HPDE6-E6E7 (cell line): ENCODE data around the gene TMEM115.
A peak's percentile ranks its signal among the peaks of the same experiment; 100 is the strongest.

Source experiments
- DNase-seq: peaks from one replicate; pipeline ENCODE4 v3.0.0; 2011; ENCODE audit warnings: missing footprints; ENCODE audit errors: extremely low spot score

The TMEM115 gene

GRCh38 chr3:50334339-50335075, 24.8 kb downstream of the TMEM115 start:
- no peak for DNase-seq

GRCh38 chr3:50333744-50334328, 25.5 kb downstream of the TMEM115 start:
- no peak for DNase-seq

- no peak for DNase-seq
These were observed 27.9 kb downstream of the TMEM115 start for GRCh38 chr3:50331364-50331907.

GRCh38 chr3:50330330-50330729, 29.0 kb downstream of the TMEM115 start:
- no peak for DNase-seq

GRCh38 chr3:50327943-50328691, 31.2 kb downstream of the TMEM115 start, which contains the start of gene TUSC2:
TSS of gene TUSC2 (minus strand) at chr3:50328223. CDS start at chr3:50328099, 124 bp downstream.
- DNase-seq = peak; percentile 67

- DNase-seq = no peak
These were observed 32.2 kb downstream of the TMEM115 start for GRCh38 chr3:50327129-50327528.

- no peak for DNase-seq
These were observed 33.2 kb downstream of the TMEM115 start for GRCh38 chr3:50326182-50326541.

- DNase-seq = no peak
These were observed 33.7 kb downstream of the TMEM115 start for GRCh38 chr3:50325497-50326181.

GRCh38 chr3:50325113-50325480, 34.2 kb downstream of the TMEM115 start:
- no peak for DNase-seq

- no peak for DNase-seq
These were observed 34.8 kb downstream of the TMEM115 start for GRCh38 chr3:50324351-50325112.

GRCh38 chr3:50323614-50324199, 35.6 kb downstream of the TMEM115 start:
- DNase-seq = no peak

GRCh38 chr3:50323092-50323600, 36.2 kb downstream of the TMEM115 start:
- no peak for DNase-seq

GRCh38 chr3:50322386-50323091, 36.8 kb downstream of the TMEM115 start, which contains the start of gene HYAL2:
TSS of gene HYAL2 (minus strand) at chr3:50322745. CDS start at chr3:50320489, 2,256 bp downstream.
- no peak for DNase-seq

GRCh38 chr3:50322115-50322385, 37.3 kb downstream of the TMEM115 start:
- DNase-seq = no peak

GRCh38 chr3:50321336-50322114, 37.8 kb downstream of the TMEM115 start:
- peak; percentile 56 for DNase-seq

GRCh38 chr3:50320853-50321335, 38.4 kb downstream of the TMEM115 start:
- DNase-seq = no peak

- no peak for DNase-seq
These were observed 39.3 kb downstream of the TMEM115 start for GRCh38 chr3:50319894-50320625.

GRCh38 chr3:50319181-50319893, 40.0 kb downstream of the TMEM115 start:
- DNase-seq = no peak
